C4-2B (cell line): Measurements from ENCODE around the gene HS1BP3.

Experiments
- H3K27ac ChIP-seq: fragments of 450-650 bp; 2 replicates; pipeline ENCODE4 v1.5.1; 2017
- CTCF ChIP-seq: fragments of 450-650 bp; conservative IDR thresholded peaks from 2 replicates; pipeline ENCODE4 v1.5.1; 2017; ENCODE audit warnings: mild to moderate bottlenecking
- ZFX ChIP-seq: fragments of 450-650 bp; IDR thresholded peaks from 2 replicates; pipeline ENCODE4 v1.6.1; 2017

The HS1BP3 gene

GRCh38 chr2:20672201-20672951, 21.5 kb upstream of the HS1BP3 start:
- TF ChIP-seq CTCF (no peak), ZFX (no peak)

GRCh38 chr2:20671736-20672080, 20.8 kb upstream of the HS1BP3 start:
- H3K27ac ChIP-seq: no peak overlapping the region
- TF ChIP-seq ZFX (no peak), CTCF (no peak)

More at GRCh38 chr2:20672201-20672951, 21.5 kb upstream of the HS1BP3 start:
- H3K27ac ChIP-seq: no peak overlapping the region

- TF ChIP-seq CTCF: no peak
- TF ChIP-seq ZFX: no peak
Measured at GRCh38 chr2:20671036-20671735, 20.3 kb upstream of the HS1BP3 start.

GRCh38 chr2:20670315-20671035, 19.6 kb upstream of the HS1BP3 start:
- no peak overlapping the region for H3K27ac ChIP-seq
- TF ChIP-seq CTCF: no peak
- no peak for TF ChIP-seq ZFX

More at GRCh38 chr2:20671036-20671735, 20.3 kb upstream of the HS1BP3 start:
- H3K27ac ChIP-seq: no peak overlapping the region

GRCh38 chr2:20669562-20670314, 18.8 kb upstream of the HS1BP3 start:
- no peak for TF ChIP-seq ZFX
- H3K27ac ChIP-seq: no peak overlapping the region

GRCh38 chr2:20668871-20669475, 18.1 kb upstream of the HS1BP3 start:
- TF ChIP-seq CTCF (no peak), ZFX (no peak)
- H3K27ac ChIP-seq: no peak overlapping the region

- no peak overlapping the region for H3K27ac ChIP-seq
- TF ChIP-seq CTCF (no peak), ZFX (no peak)
Measured at GRCh38 chr2:20668451-20668850, 17.6 kb upstream of the HS1BP3 start.
